ENCODE measurements around the gene TBX1. TPM values are rescaled to one million over a fixed set of nuclear protein-coding genes. Genes with fewer than 3 reads are reported as not detected.

The TBX1 gene
- total and polyA plus RNA-seq, 4 donors, result 1.1 to 7.8 (median 4.0) TPM

DNA sequence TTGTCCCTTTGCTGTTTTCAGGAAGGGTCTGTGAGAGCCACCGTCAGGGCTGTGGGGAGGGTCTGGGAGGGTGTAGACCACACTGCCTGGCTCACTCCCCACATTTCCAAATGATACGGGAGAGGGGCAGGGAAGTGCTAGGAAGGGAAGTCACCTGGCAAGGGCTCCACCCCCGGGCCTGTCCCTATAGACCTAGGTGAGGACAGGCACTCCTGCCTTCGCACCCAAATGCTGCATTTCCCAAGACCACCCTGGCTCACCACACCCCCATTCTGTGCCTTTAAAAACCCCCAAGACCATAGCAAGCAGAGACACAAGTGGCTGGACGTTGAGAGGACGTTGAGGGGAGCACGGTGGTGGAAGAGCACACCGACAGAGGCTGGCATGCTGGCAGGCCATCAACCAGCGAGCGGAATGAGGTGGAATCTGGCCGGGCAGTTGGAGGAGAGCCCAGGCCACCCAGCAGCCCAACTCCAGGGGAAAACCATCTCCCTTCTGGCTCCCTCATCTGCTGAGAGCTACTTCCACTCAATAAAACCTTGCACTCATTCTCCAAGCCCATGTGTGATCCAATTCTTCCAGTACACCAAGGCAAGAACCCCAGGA is 48.4 kb downstream of the TBX1 start:
- no peaks in the 10 kb centered on the region for H3K9me3 ChIP-seq (ENCODE audit: control insufficient read depth, low read length)
- intact Hi-C loops (cut with DNase I), result no loop called here
- H3K4me3 ChIP-seq (ENCODE audit: low read length in 2 of 2), result no peak overlapping the region
- ATAC-seq (ENCODE audit: low FRiP score) (no peak), DNase-seq (peak in 1 of 2 donors; percentile 46)
- no peaks in the 10 kb centered on the region for H3K27me3 ChIP-seq (ENCODE audit: control insufficient read depth in 1 of 2, insufficient read depth in 2 of 2, low read length in 1 of 2)
- 44 to 47% methylated on average over 11 of the region's 11 CpGs for WGBS, 2 donors
- no peak overlapping the region for H3K27ac ChIP-seq (ENCODE audit: low read depth in 1 of 2, low read length in 2 of 2)
- H3K4me1 ChIP-seq (ENCODE audit: control insufficient read depth in 1 of 2, insufficient read depth in 2 of 2, low read length in 2 of 2), result no peaks in the 10 kb centered on the region
- peaks cover 0 to 3% of the 10 kb centered on the region in 2 donors for H3K36me3 ChIP-seq (ENCODE audit: control insufficient read depth in 1 of 2, insufficient read depth in 2 of 2, low read length in 1 of 2)

DNA sequence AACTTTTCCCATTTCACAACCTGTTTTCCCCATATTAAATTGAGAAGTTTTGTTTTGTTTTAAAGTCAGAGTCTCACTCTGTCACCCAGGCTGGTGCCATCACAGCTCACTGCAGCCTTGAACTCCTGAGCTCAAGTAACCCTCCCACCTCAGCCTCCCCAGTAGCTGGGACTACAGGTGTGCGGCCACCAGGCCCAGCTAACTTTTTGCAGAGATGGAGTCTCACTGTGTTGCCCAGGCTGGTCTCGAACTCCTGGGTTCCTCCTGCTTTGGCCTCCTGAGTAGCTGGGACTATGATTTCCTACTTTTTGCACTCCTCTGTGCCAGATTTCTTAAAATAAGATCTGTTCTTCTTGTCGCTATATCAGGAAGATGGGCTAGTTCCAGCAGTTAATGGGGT is 49.2 kb downstream of the TBX1 start:
- Histone ChIP-seq H3K4me3 (ENCODE audit: low read length in 2 of 2) (no peak overlapping the region), H3K27me3 (ENCODE audit: control insufficient read depth in 1 of 2, insufficient read depth in 2 of 2, low read length in 1 of 2) (no peaks in the 10 kb centered on the region), H3K27ac (ENCODE audit: low read depth in 1 of 2, low read length in 2 of 2) (no peak overlapping the region), H3K4me1 (ENCODE audit: control insufficient read depth in 1 of 2, insufficient read depth in 2 of 2, low read length in 2 of 2) (no peaks in the 10 kb centered on the region), H3K36me3 (ENCODE audit: control insufficient read depth in 1 of 2, insufficient read depth in 2 of 2, low read length in 1 of 2) (peaks cover 0 to 3% of the 10 kb centered on the region in 2 donors), H3K9me3 (ENCODE audit: control insufficient read depth, low read length) (no peaks in the 10 kb centered on the region)
- ATAC-seq (ENCODE audit: low FRiP score), result no peak
- WGBS, 2 donors, result 93 to 97% methylated on average over 3 of the region's 3 CpGs
- intact Hi-C loops (cut with DNase I), result no loop called here
- no peak for DNase-seq

- ATAC-seq (ENCODE audit: low FRiP score) (no peak), DNase-seq (peak in 1 of 2 donors; percentile 70)
- H3K4me1 ChIP-seq (ENCODE audit: control insufficient read depth in 1 of 2, insufficient read depth in 2 of 2, low read length in 2 of 2), result no peaks in the 10 kb centered on the region
- H3K9me3 ChIP-seq (ENCODE audit: control insufficient read depth, low read length), result no peaks in the 10 kb centered on the region
- 67 to 74% methylated on average over 23 of the region's 23 CpGs for WGBS, 2 donors
- H3K36me3 ChIP-seq (ENCODE audit: control insufficient read depth in 1 of 2, insufficient read depth in 2 of 2, low read length in 1 of 2), result peaks cover 0 to 3% of the 10 kb centered on the region in 2 donors
- H3K27me3 ChIP-seq (ENCODE audit: control insufficient read depth in 1 of 2, insufficient read depth in 2 of 2, low read length in 1 of 2), result no peaks in the 10 kb centered on the region
- intact Hi-C loops (cut with DNase I), result no loop called here
- no peak overlapping the region for H3K4me3 ChIP-seq (ENCODE audit: low read length in 2 of 2)
- H3K27ac ChIP-seq (ENCODE audit: low read depth in 1 of 2, low read length in 2 of 2), result no peak overlapping the region
These were observed 50.0 kb downstream of the TBX1 start for GRCh38 chr22:19810381-19811201.

DNA sequence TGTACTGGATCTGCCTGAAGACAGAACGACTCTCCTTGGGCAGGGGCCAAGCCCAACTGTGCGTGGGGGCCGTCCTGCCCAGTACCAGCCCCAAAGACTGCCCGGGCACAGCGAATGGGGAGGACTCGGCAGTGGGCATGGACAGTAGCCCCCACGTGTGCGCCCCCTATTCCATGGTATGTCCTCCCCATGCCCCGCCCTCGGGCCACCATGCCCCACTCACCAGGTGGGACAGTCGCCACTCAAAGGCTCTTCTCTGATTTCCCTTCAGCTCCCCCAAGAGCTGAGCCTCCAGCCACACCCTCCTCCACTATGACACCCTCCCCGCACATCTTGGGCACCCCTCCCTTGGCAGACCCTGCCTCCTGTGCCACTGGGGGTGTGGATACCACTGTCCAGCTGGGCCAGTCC is 50.6 kb downstream of the TBX1 start:
- WGBS, 2 donors, result 49 to 68% methylated on average over 12 of the region's 12 CpGs
- no peak for ATAC-seq (ENCODE audit: low FRiP score)

DNA sequence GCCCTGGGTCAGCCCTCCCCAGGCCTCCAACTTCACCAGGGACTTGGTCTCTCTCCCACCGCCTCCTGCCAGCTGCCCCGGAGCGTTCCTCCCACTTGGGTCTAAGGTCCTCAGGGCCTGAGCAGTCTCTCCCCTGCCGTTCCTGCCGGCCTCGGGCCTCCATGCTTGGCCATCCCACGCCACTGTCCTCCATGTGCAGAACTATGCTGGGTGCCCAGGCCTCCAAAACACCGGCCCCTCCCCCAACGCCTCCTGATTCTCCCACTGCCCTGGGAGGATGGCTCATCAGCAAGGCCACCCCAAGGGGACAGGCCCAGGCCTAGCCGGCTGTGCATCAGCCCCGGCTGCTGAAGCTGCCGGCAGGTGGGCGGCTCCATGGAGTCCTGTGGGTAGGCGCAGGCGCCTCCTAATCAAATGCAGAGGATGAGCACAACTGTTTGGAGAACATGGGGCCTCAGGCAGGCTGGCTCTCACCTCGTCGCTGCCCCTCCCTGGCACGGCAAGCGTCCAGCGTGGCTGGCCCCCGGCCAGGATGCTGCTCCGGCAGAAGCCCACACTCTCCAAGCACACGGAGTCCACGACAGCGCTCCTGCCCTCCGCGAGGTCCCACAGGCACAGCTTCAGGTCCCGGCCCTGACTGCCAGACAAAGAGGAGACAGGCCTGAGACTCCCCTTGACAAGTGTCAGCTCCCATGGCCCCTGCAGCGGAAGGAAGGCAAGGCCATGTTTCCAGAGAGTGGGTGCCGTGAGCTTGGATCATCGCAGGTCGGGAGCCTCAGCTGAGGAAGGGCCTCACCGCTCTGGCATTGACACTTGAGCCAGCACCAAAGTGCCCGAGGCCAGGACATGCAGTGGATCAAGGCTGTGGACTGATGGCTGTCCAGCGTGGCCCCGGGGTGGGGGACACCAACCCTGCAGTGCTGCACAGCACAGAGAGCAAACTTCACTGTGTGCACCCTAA is 51.5 kb downstream of the TBX1 start:
- H3K27me3 ChIP-seq (ENCODE audit: control insufficient read depth in 1 of 2, insufficient read depth in 2 of 2, low read length in 1 of 2), result no peaks in the 10 kb centered on the region
- WGBS, 2 donors, result 86% methylated on average over 36 of the region's 36 CpGs
- intact Hi-C loops (cut with DNase I), result no loop called here
- ATAC-seq (ENCODE audit: low FRiP score) (no peak), DNase-seq (peak in 1 of 2 donors; percentile 69)
- H3K4me3 ChIP-seq (ENCODE audit: low read length in 2 of 2), result no peak overlapping the region
- H3K4me1 ChIP-seq (ENCODE audit: control insufficient read depth in 1 of 2, insufficient read depth in 2 of 2, low read length in 2 of 2), result no peaks in the 10 kb centered on the region
- no peak overlapping the region for H3K27ac ChIP-seq (ENCODE audit: low read depth in 1 of 2, low read length in 2 of 2)
- H3K36me3 ChIP-seq (ENCODE audit: control insufficient read depth in 1 of 2, insufficient read depth in 2 of 2, low read length in 1 of 2), result no peaks in the 10 kb centered on the region
- no peaks in the 10 kb centered on the region for H3K9me3 ChIP-seq (ENCODE audit: control insufficient read depth, low read length)

More for the DNA sequence above, 50.6 kb downstream of the TBX1 start:
- intact Hi-C loops (cut with DNase I), result no loop called here
- Histone ChIP-seq H3K4me1 (ENCODE audit: control insufficient read depth in 1 of 2, insufficient read depth in 2 of 2, low read length in 2 of 2) (no peaks in the 10 kb centered on the region), H3K9me3 (ENCODE audit: control insufficient read depth, low read length) (no peaks in the 10 kb centered on the region), H3K27me3 (ENCODE audit: control insufficient read depth in 1 of 2, insufficient read depth in 2 of 2, low read length in 1 of 2) (no peaks in the 10 kb centered on the region), H3K27ac (ENCODE audit: low read depth in 1 of 2, low read length in 2 of 2) (no peak overlapping the region), H3K36me3 (ENCODE audit: control insufficient read depth in 1 of 2, insufficient read depth in 2 of 2, low read length in 1 of 2) (peaks cover 0 to 3% of the 10 kb centered on the region in 2 donors), H3K4me3 (ENCODE audit: low read length in 2 of 2) (no peak overlapping the region)
- DNase-seq, result no peak

DNA sequence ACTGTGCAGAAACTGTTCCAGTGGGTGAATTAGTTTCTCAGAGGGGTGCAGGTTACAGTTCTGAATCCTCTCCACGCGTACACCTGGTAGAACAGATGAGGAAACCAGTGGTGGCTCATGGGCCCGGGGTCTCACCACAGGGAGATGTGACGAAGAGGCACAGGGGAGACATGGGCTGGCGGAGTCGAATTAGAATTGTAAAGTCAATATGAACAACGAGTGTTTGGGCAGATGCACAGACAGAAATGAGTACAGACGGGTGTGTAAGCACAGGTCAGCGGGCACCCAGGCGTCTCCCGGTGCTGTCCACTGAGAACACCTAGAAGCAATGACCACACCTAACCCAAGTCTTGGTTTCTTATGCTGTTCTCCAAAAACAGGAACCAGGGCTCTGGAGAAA is 52.3 kb downstream of the TBX1 start:
- Histone ChIP-seq H3K36me3 (ENCODE audit: control insufficient read depth in 1 of 2, insufficient read depth in 2 of 2, low read length in 1 of 2) (no peaks in the 10 kb centered on the region), H3K9me3 (ENCODE audit: control insufficient read depth, low read length) (no peaks in the 10 kb centered on the region), H3K4me1 (ENCODE audit: control insufficient read depth in 1 of 2, insufficient read depth in 2 of 2, low read length in 2 of 2) (no peaks in the 10 kb centered on the region), H3K27ac (ENCODE audit: low read depth in 1 of 2, low read length in 2 of 2) (no peak overlapping the region), H3K4me3 (ENCODE audit: low read length in 2 of 2) (no peak overlapping the region), H3K27me3 (ENCODE audit: control insufficient read depth in 1 of 2, insufficient read depth in 2 of 2, low read length in 1 of 2) (no peaks in the 10 kb centered on the region)
- DNase-seq, result no peak
- no peak for ATAC-seq (ENCODE audit: low FRiP score)
- WGBS, 2 donors, result 95 to 96% methylated on average over 11 of the region's 11 CpGs
- intact Hi-C loops (cut with DNase I), result no loop called here

GRCh38 chr22:19814428-19814827 is 53.9 kb downstream of the TBX1 start:
- 94 to 99% methylated on average over 5 of the region's 5 CpGs for WGBS, 2 donors
- H3K27ac ChIP-seq (ENCODE audit: low read depth in 1 of 2, low read length in 2 of 2), result no peak overlapping the region
- intact Hi-C loops (cut with DNase I), result no loop called here

GRCh38 chr22:19815093-19815822 is 54.7 kb downstream of the TBX1 start:
- WGBS, 2 donors, result 90 to 92% methylated on average over 18 of the region's 18 CpGs
- H3K9me3 ChIP-seq (ENCODE audit: control insufficient read depth, low read length), result no peaks in the 10 kb centered on the region
- no peak overlapping the region for H3K27ac ChIP-seq (ENCODE audit: low read depth in 1 of 2, low read length in 2 of 2)
- H3K27me3 ChIP-seq (ENCODE audit: control insufficient read depth in 1 of 2, insufficient read depth in 2 of 2, low read length in 1 of 2), result no peaks in the 10 kb centered on the region
- no peak overlapping the region for H3K4me3 ChIP-seq (ENCODE audit: low read length in 2 of 2)
- no peak for DNase-seq
- no peak for ATAC-seq (ENCODE audit: low FRiP score)
- no peaks in the 10 kb centered on the region for H3K36me3 ChIP-seq (ENCODE audit: control insufficient read depth in 1 of 2, insufficient read depth in 2 of 2, low read length in 1 of 2)
- no peaks in the 10 kb centered on the region for H3K4me1 ChIP-seq (ENCODE audit: control insufficient read depth in 1 of 2, insufficient read depth in 2 of 2, low read length in 2 of 2)
- intact Hi-C loops (cut with DNase I), result no loop called here

More at GRCh38 chr22:19814428-19814827, 53.9 kb downstream of the TBX1 start:
- no peak overlapping the region for H3K4me3 ChIP-seq (ENCODE audit: low read length in 2 of 2)
- ATAC-seq (ENCODE audit: low FRiP score) (no peak), DNase-seq (no peak)
- no peaks in the 10 kb centered on the region for H3K4me1 ChIP-seq (ENCODE audit: control insufficient read depth in 1 of 2, insufficient read depth in 2 of 2, low read length in 2 of 2)
- no peaks in the 10 kb centered on the region for H3K36me3 ChIP-seq (ENCODE audit: control insufficient read depth in 1 of 2, insufficient read depth in 2 of 2, low read length in 1 of 2)
- H3K9me3 ChIP-seq (ENCODE audit: control insufficient read depth, low read length), result no peaks in the 10 kb centered on the region
- no peaks in the 10 kb centered on the region for H3K27me3 ChIP-seq (ENCODE audit: control insufficient read depth in 1 of 2, insufficient read depth in 2 of 2, low read length in 1 of 2)

Measured in aorta (tissue), 5 donors.